GM19324 (cell line): Measurements from ENCODE around the gene LIME1.

Experiments
- ATAC-seq: cut with Tn5 transposase; IDR thresholded peaks from one replicate; pipeline ENCODE4 v1.9.1; 2021; ENCODE audit warnings: mild to moderate bottlenecking, moderate library complexity; ENCODE audit not compliant: unreplicated experiment, low FRiP score

Gene LIME1

GRCh38 chr20:63736893-63737694 is 630 bp downstream of the LIME1 start:
- no peak for ATAC-seq

- no peak for ATAC-seq
Measured at GRCh38 chr20:63737695-63737944, 1.2 kb downstream of the LIME1 start.

DNA sequence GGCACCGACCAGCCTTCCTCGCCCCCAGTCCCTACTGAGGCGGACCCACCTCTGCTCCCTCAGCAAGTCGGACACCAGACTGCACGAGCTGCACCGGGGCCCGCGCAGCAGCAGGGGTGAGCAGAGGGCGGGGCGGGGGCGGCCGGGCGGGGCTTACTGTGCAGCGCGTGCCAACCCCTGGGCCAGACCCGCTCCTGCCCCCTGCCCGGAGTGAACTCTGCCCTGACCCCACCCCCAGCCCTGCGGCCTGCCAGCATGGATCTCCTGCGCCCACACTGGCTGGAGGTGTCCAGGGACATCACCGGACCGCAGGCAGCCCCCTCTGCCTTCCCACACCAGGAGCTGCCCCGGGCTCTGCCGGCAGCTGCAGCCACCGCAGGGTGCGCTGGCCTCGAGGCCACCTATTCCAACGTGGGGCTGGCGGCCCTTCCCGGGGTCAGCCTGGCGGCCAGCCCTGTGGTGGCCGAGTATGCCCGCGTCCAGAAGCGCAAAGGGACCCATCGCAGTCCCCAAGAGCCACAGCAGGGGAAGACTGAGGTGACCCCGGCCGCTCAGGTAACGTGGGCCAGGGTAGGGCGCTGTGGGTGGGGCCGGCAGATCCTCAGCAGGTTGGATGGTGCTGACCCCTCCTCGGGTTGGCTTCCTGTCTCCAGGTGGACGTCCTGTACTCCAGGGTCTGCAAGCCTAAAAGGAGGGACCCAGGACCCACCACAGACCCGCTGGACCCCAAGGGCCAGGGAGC is 1.7 kb downstream of the LIME1 start:
- ATAC-seq: no peak

GRCh38 chr20:63738687-63739129 is 2.2 kb downstream of the LIME1 start:
- ATAC-seq: no peak

- ATAC-seq: peak; percentile 48
Measured at GRCh38 chr20:63739130-63740069, 2.9 kb downstream of the LIME1 start, which contains the start of gene SLC2A4RG. SLC2A4RG (plus strand) TSS chr20:63739776; CDS start chr20:63739913, 137 bp downstream.

DNA sequence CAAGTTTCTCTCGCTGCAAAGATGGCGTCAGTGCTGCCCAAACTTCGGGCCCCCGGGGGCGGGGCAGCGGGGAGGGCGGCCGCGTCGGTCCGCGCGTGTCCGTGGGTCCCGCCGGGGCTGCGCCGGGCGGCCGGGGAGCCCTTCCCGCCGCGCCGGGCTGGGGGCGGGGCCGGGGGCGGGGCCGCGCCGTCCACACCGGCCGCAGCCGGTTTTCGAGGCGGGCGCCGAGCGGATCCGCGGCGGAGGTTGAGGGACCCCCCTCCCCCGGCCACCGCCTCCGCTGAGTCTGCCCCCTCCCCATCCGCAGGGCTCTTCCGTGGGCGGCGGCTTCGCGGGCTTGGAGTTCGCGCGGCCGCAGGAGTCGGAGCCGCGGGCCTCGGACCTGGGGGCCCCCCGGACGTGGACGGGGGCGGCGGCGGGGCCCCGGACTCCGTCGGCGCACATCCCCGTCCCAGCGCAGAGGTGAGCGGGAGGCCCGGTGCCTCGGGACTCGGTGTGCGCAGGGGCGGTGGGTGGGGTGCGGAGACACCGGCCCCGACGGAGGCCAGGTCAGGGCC is 3.7 kb downstream of the LIME1 start:
- ATAC-seq: peak; percentile 8

- ATAC-seq: no peak
Measured at GRCh38 chr20:63740627-63741353, 4.3 kb downstream of the LIME1 start.

DNA sequence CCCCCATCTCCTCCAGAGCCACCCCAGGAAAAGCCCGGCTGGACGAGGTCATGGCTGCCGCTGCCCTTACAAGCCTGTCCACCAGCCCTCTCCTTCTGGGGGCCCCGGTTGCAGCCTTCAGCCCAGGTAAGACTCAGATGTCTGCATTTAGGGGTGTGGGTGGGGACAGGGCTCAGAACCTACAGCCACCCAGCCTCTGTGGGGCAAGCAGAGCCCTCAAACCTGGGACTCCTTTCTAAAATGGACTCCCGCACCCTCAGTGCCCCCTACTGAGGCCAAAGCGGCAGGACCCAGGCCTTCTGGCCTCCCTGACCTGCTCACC is 4.9 kb downstream of the LIME1 start:
- ATAC-seq: no peak

- ATAC-seq: no peak
Measured at GRCh38 chr20:63741676-63742380, 5.4 kb downstream of the LIME1 start.

DNA sequence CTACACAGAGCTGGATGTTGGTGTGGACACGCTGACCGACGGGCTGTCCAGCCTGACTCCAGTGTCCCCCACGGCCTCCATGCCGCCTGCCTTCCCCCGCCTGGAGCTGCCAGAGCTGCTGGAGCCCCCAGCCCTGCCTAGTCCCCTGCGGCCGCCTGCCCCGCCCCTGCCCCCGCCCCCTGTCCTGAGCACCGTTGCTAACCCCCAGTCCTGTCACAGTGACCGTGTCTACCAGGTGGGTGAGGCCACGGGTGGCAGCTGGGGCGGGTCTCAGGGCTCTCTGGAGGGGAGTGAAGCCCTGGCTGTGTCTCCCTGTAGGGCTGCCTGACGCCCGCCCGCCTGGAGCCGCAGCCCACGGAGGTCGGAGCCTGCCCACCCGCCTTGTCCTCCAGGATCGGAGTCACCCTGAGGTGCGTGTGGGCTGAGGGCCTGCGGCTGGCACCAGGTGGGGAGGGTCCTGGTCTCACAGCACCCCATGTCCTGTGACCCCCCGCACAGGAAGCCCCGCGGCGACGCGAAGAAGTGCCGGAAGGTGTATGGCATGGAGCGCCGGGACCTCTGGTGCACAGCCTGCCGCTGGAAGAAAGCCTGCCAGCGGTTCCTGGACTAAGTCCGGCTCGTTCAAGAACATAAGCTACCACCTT is 6.0 kb downstream of the LIME1 start:
- ATAC-seq: no peak

DNA sequence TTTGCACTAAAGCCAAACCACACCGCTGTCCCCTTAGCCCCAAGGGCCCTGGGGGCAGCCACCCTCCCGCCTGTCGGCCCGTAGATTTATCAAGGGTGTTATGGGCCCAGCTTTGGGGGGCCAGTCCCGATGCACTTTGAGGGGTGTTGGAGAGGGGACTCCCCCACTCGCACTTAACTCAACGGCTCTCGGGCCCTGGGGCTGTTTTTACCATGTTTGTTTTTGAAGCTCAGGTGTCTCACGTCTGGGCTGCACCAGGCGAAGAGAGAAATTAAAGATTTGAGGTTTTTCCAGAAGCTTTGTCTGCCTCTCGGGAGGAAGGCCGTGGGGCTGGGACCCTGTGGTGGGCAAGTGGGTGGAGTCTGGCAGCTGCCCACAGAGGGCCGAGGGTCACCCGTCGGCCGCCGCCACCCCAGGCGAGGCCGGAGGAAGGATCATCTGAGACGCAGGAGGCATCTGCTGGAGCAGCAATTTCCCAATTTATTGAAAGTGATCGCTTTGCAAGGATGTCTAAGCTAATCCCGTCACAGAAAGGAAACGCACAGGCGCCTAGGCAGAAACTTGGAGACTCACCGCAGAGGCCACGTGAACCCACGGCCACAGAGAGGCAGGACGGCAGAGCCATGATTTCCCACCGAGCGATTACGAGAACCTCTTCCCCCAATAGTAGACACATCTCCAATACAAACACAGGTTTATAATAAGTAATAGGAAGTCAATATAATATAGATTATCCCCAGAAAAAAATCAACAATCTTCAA is 6.9 kb downstream of the LIME1 start:
- ATAC-seq: no peak

- no peak for ATAC-seq
Measured at GRCh38 chr20:63744158-63744557, 7.7 kb downstream of the LIME1 start.

GRCh38 chr20:63744574-63745423 is 8.3 kb downstream of the LIME1 start:
- no peak for ATAC-seq

DNA sequence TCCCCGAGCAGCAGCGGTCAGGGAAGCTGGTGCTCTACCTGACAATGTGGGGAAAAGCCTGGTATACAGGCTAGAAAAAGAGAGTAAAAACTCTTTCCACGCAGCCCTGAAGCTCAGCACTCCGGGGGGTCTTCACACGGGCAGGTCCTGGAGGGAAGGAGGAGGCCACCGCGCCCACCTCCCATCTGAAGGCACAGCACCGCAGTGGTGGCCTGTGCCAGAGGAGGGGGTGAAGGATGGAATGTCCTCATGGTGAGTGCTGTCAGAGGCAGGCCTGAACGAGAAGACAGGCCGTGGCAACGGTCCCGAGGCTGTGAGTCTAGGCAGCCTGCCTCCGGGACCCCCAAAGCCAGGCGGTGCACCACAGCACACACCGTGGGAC is 9.0 kb downstream of the LIME1 start:
- no peak for ATAC-seq

GRCh38 chr20:63745961-63746731 is 9.7 kb downstream of the LIME1 start:
- no peak for ATAC-seq

DNA sequence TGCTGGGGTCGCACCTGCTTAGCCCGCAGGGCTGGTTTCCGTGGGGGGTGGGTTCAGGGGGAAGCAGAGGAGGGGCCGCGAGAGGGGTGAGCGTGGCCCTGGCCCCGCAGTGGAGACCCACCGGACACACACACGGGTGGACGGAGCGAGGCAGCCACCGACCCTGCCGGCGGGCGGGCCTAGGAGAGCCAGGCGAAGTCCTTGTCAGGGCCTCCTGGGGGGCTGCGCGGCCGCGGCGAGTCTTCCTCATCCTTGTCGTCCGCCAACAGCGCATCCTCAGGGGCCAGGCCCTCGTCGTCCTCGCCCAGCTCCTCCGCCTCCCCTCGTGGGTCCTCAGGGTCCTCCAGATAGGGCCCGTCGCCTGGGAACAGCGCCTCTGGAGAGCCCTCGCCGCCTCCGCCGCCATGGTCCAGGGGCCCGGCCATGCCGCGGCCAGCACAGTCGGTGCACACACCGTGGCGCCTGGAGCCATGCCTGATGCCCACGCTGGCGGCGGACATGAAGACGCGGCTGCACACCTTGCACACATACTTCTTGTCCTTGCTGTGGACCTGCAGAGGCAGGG is 10.4 kb downstream of the LIME1 start:
- no peak for ATAC-seq
